CD14-positive monocyte (primary cell): Measurements from ENCODE around the gene PRR13. TPM values are rescaled to one million over a fixed set of nuclear protein-coding genes. Genes with fewer than 3 reads are reported as not detected.

Source experiments
- DNase-seq, 3 donors: peaks; one replicate each; pipeline ENCODE4 v3.0.0-alpha.2; 2011 to 2022
- H2AFZ ChIP-seq: 2 replicates; pipeline ENCODE4 v1.6.0; 2012; ENCODE audit warnings: mild to moderate bottlenecking, low read depth, low read length, inconsistent platforms; ENCODE audit not compliant: insufficient read depth, poor library complexity, severe bottlenecking
- H3K27ac ChIP-seq, 2 donors: 1 replicate in 1 of 2; 2 replicates in 1 of 2; pipeline ENCODE4 v1.5.1; 2012 to 2013; ENCODE audit warnings: low read length in 2 of 2, control low read depth in 1 of 2, inconsistent platforms in 1 of 2, low read depth in 1 of 2, mild to moderate bottlenecking in 1 of 2
- H3K27me3 ChIP-seq, 2 donors: one replicate each; pipeline versions ENCODE4 v1.6.0 to v1.6.1; 2011 to 2013; ENCODE audit warnings: low read length in 2 of 2; ENCODE audit not compliant: control insufficient read depth in 2 of 2, insufficient read depth in 2 of 2
- H3K36me3 ChIP-seq, 2 donors: replicated peaks in 1 of 2; 1 replicate in 1 of 2; 2 replicates in 1 of 2; pipeline versions ENCODE4 v1.5.1 to v1.6.1; 2012 to 2013; ENCODE audit warnings: low read length in 2 of 2, control low read depth in 1 of 2, inconsistent platforms in 1 of 2, mild to moderate bottlenecking in 1 of 2; ENCODE audit not compliant: insufficient read depth in 2 of 2, control insufficient read depth in 1 of 2
- H3K4me1 ChIP-seq, 2 donors: 1 replicate in 1 of 2; 2 replicates in 1 of 2; pipeline versions ENCODE4 v1.5.1 to v1.6.1; 2012 to 2013; ENCODE audit warnings: low read length in 2 of 2, control low read depth in 1 of 2, inconsistent platforms in 1 of 2, mild to moderate bottlenecking in 1 of 2, moderate library complexity in 1 of 2; ENCODE audit not compliant: insufficient read depth in 2 of 2, control insufficient read depth in 1 of 2
- H3K4me2 ChIP-seq: replicated peaks from 2 replicates; pipeline ENCODE3; 2012; ENCODE audit warnings: low read length, moderate library complexity, mild to moderate bottlenecking; ENCODE audit not compliant: poor library complexity, severe bottlenecking; ENCODE audit errors: extremely low read depth
- H3K4me3 ChIP-seq, 3 experiments: fragments of 200-600 bp in 1 of 3; sonication (generic) in 1 of 3; replicated peaks in 1 of 3; 1 replicate in 2 of 3; 2 replicates in 1 of 3; pipeline ENCODE4 v1.5.1; 2011 to 2013; ENCODE audit warnings: low read length in 3 of 3, mild to moderate bottlenecking in 3 of 3, control low read depth in 2 of 3, low read depth in 2 of 3, inconsistent platforms in 1 of 3, moderate library complexity in 1 of 3
- H3K79me2 ChIP-seq: 2 replicates; pipeline ENCODE4 v1.6.0; 2012; ENCODE audit warnings: mild to moderate bottlenecking, control low read depth, inconsistent platforms, low read length, moderate library complexity; ENCODE audit not compliant: insufficient read depth
- H3K9ac ChIP-seq: 2 replicates; pipeline ENCODE4 v1.6.0; 2017; ENCODE audit warnings: low read length, mild to moderate bottlenecking; ENCODE audit not compliant: insufficient read depth, poor library complexity, severe bottlenecking
- H3K9me3 ChIP-seq, 2 donors: replicated peaks in 1 of 2; 1 replicate in 1 of 2; 2 replicates in 1 of 2; pipeline versions ENCODE4 v1.5.1 to v1.6.1; 2012 to 2013; ENCODE audit warnings: low read length in 2 of 2, control low read depth in 1 of 2; ENCODE audit not compliant: control insufficient read depth in 1 of 2, insufficient read depth in 1 of 2
- H4K20me1 ChIP-seq: 2 replicates; pipeline ENCODE4 v1.6.0; 2012; ENCODE audit warnings: mild to moderate bottlenecking, low read length, control low read depth, moderate library complexity; ENCODE audit not compliant: insufficient read depth
- H3K27ac Mint-ChIP-seq, 7 donors: one replicate each; pipeline ENCODE4 v1.8.0; 2020; ENCODE audit warnings: mild to moderate bottlenecking in 7 of 7, mixed read lengths in 7 of 7, moderate library complexity in 6 of 7, inconsistent platforms in 2 of 7
- H3K27me3 Mint-ChIP-seq, 3 donors: one replicate each; pipeline ENCODE4 v1.8.0; 2021 to 2022; ENCODE audit warnings: low read depth in 3 of 3, mild to moderate bottlenecking in 3 of 3, mixed read lengths in 3 of 3, moderate library complexity in 3 of 3, inconsistent platforms in 1 of 3
- H3K36me3 Mint-ChIP-seq, 2 donors: one replicate each; pipeline ENCODE4 v1.8.0; 2020; ENCODE audit warnings: mixed read lengths in 2 of 2, inconsistent platforms in 1 of 2, mild to moderate bottlenecking in 1 of 2
- H3K4me1 Mint-ChIP-seq: one replicate; pipeline ENCODE4 v1.8.0; 2020; ENCODE audit warnings: mild to moderate bottlenecking, mixed read lengths
- H3K4me3 Mint-ChIP-seq, 2 donors: one replicate each; pipeline ENCODE4 v1.8.0; 2020; ENCODE audit warnings: mild to moderate bottlenecking in 2 of 2, mixed read lengths in 2 of 2, moderate library complexity in 1 of 2
- H3K9me3 Mint-ChIP-seq, 7 donors: one replicate each; pipeline ENCODE4 v1.8.0; 2020 to 2022; ENCODE audit warnings: mixed read lengths in 7 of 7, mild to moderate bottlenecking in 6 of 7, moderate library complexity in 6 of 7, inconsistent platforms in 2 of 7
- CTCF ChIP-seq: fragments of 200-600 bp; IDR thresholded peaks from one replicate; pipeline ENCODE4 v1.8.0; 2022; ENCODE audit warnings: antibody characterized with exemption, mild to moderate bottlenecking
- WGBS: methylation state at CpG from one replicate; pipeline ENCODE4 v1.1.5; 2013; ENCODE audit warnings: missing lambda C conversion rate; ENCODE audit not compliant: insufficient coverage; 5-methylcytosine and 5-hydroxymethylcytosine counted together
- intact Hi-C, 2 donors: fragments of 100-400 bp; cut with micrococcal nuclease; formaldehyde crosslinking; loops; one replicate each; pipeline versions ENCODE4 v1.15.0 to v1.15.1; 2023
- polyA plus RNA-seq, 3 donors: library from polyadenylated mRNA; depleted of rRNA in 1 of 3; unstranded in 2 of 3; stranded (reverse) in 1 of 3; fragments of 300-500 nt in 2 of 3; fragments of >200 nt in 1 of 3; fragmentation: Illumina TruSeq in 2 of 3; gene quantifications; 1 replicate in 2 of 3; 2 replicates in 1 of 3; pipeline ENCODE4 v1.2.3, GENCODE V29; 2012 to 2021

Gene PRR13
- polyA plus RNA-seq, 3 donors: 172 to 670 (median 591) TPM

DNA sequence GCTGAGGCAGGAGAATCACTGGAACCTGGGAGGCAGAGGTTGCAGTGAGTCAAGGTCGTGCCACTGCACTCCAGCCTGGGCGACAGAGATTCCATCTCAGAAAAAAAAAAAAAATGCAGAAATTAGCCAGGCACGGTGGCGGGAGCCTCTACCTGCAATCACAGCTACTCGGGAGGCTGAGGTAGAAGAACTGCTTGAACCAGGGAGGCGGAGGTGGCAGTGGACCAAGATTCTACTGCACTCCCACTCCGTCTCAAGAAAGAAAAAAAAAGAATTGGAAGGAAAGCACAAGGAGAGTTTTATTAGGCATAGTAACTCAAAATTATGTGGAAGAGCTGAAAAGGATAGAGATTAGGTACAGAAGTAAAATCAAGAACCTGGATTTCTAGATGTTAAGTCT lies 38.7 kb upstream of the PRR13 start:
- H3K4me3 Mint-ChIP-seq: no peak overlapping the region
- no peak overlapping the region for H3K27ac ChIP-seq
- H3K9me3 ChIP-seq: no peaks in the 10 kb centered on the region
- WGBS: 93% methylated on average over 2 of the region's 7 CpGs
- peaks cover 36 to 82% of the 10 kb centered on the region in 2 donors for H3K36me3 Mint-ChIP-seq
- no peaks in the 10 kb centered on the region for H3K4me1 Mint-ChIP-seq
- no peaks in the 10 kb centered on the region for H3K27me3 ChIP-seq
- no peak overlapping the region for H3K4me3 ChIP-seq
- H3K36me3 ChIP-seq: peaks cover 41 to 94% of the 10 kb centered on the region in 2 donors
- H3K9me3 Mint-ChIP-seq: no peaks in the 10 kb centered on the region
- no peak for DNase-seq
- H3K27me3 Mint-ChIP-seq: peaks cover 0 to 2% (median 1%) of the 10 kb centered on the region in 3 donors
- H3K4me1 ChIP-seq: no peaks in the 10 kb centered on the region
- no peak overlapping the region for H2AFZ ChIP-seq
- peaks cover 95% of the 10 kb centered on the region for H4K20me1 ChIP-seq
- no peak overlapping the region for H3K4me2 ChIP-seq
- no peak for TF ChIP-seq CTCF
- intact Hi-C loops: no loop called here
- H3K27ac Mint-ChIP-seq: peak overlapping the region in 2 of 7 donors; percentile 46 to 68
- H3K79me2 ChIP-seq: peaks cover 89% of the 10 kb centered on the region
- H3K9ac ChIP-seq: no peak overlapping the region

GRCh38 chr12:53410951-53411350 lies 30.6 kb upstream of the PRR13 start:
- WGBS: 100% methylated on average over 1 of the region's 5 CpGs
- Histone ChIP-seq H3K27ac (no peak overlapping the region), H3K4me3 (no peak overlapping the region), H3K4me2 (no peak overlapping the region), H3K36me3 (peaks cover 60 to 82% of the 10 kb centered on the region in 2 donors), H4K20me1 (peaks cover 70% of the 10 kb centered on the region), H2AFZ (no peak overlapping the region), H3K9ac (no peak overlapping the region), H3K9me3 (no peaks in the 10 kb centered on the region), H3K79me2 (peaks cover 11% of the 10 kb centered on the region), H3K27me3 (no peaks in the 10 kb centered on the region), H3K4me1 (no peaks in the 10 kb centered on the region)
- intact Hi-C loops: no loop called here
- H3K27ac Mint-ChIP-seq: peak overlapping the region in 2 of 7 donors; percentile 34 to 37
- peaks cover 60 to 85% of the 10 kb centered on the region in 2 donors for H3K36me3 Mint-ChIP-seq
- no peak for DNase-seq
- H3K4me3 Mint-ChIP-seq: no peak overlapping the region
- no peaks in the 10 kb centered on the region for H3K9me3 Mint-ChIP-seq
- TF ChIP-seq CTCF: no peak
- peaks cover 21% of the 10 kb centered on the region for H3K4me1 Mint-ChIP-seq
- H3K27me3 Mint-ChIP-seq: no peaks in the 10 kb centered on the region
